SK-N-SH treated with all-trans-retinoic acid at 6 μM for 48 hours (cell line): ENCODE measurements around the gene PDK1.

Experiments
- ATAC-seq: fragments of 200-7000 bp; cut with Tn5 transposase; 3 replicates; pipeline ENCODE4 v1.9.1; 2020; ENCODE audit warnings: mild to moderate bottlenecking, moderate library complexity
- ARNTL ChIP-seq: fragments of 450-650 bp; formaldehyde crosslinking; IDR thresholded peaks from 2 replicates; pipeline ENCODE4 v1.5.0; 2020; ENCODE audit warnings: low read depth, mild to moderate bottlenecking, moderate library complexity, borderline replicate concordance
- BACH2 ChIP-seq: fragments of 250-450 bp; sonication (Bioruptor Pico); IDR thresholded peaks from 2 replicates; pipeline ENCODE4 v1.9.0; 2021; ENCODE audit warnings: mild to moderate bottlenecking, borderline replicate concordance
- CSDC2 ChIP-seq: fragments of 250-450 bp; sonication (Bioruptor Pico); IDR thresholded peaks from 2 replicates; pipeline ENCODE4 v1.5.0; 2020; ENCODE audit warnings: mild to moderate bottlenecking, moderate library complexity
- GLIS3 ChIP-seq: fragments of 250-450 bp; sonication (Bioruptor Pico); IDR thresholded peaks from 2 replicates; pipeline ENCODE4 v1.5.0; 2020; ENCODE audit warnings: mild to moderate bottlenecking, moderate library complexity
- ISL1 ChIP-seq: fragments of 250-450 bp; sonication (Bioruptor Pico); IDR thresholded peaks from 2 replicates; pipeline ENCODE4 v2.1.2; 2022; ENCODE audit warnings: mild to moderate bottlenecking, moderate library complexity
- OSR1 ChIP-seq: fragments of 250-450 bp; sonication (Bioruptor Pico); IDR thresholded peaks from 2 replicates; pipeline ENCODE4 v1.8.0; 2022; ENCODE audit warnings: moderate library complexity, mild to moderate bottlenecking, inconsistent platforms
- POU6F1 ChIP-seq: fragments of 250-450 bp; sonication (Bioruptor Pico); IDR thresholded peaks from 2 replicates; pipeline ENCODE4 v1.8.0; 2021; ENCODE audit warnings: low read depth, mild to moderate bottlenecking, moderate library complexity, borderline replicate concordance
- PPARA ChIP-seq: fragments of 250-450 bp; sonication (Bioruptor Pico); IDR thresholded peaks from 2 replicates; pipeline ENCODE4 v1.5.0; 2020; ENCODE audit warnings: mild to moderate bottlenecking, borderline replicate concordance
- RARB ChIP-seq: fragments of 250-450 bp; sonication (Bioruptor Pico); IDR thresholded peaks from 2 replicates; pipeline ENCODE4 v1.8.0; 2021; ENCODE audit warnings: mild to moderate bottlenecking, moderate library complexity
- SNAI2 ChIP-seq: fragments of 250-450 bp; sonication (Bioruptor Pico); IDR thresholded peaks from 2 replicates; pipeline ENCODE4 v1.5.0; 2020; ENCODE audit warnings: mild to moderate bottlenecking, moderate library complexity
- TCF4 ChIP-seq: fragments of 250-450 bp; sonication (Bioruptor Pico); IDR thresholded peaks from 2 replicates; pipeline ENCODE4 v1.8.0; 2021; ENCODE audit warnings: mild to moderate bottlenecking, moderate library complexity, borderline replicate concordance
- TOX ChIP-seq: fragments of 250-450 bp; sonication (Bioruptor Pico); IDR thresholded peaks from 2 replicates; pipeline ENCODE4 v1.8.0; 2021; ENCODE audit warnings: mild to moderate bottlenecking, moderate library complexity, borderline replicate concordance
- TSHZ2 ChIP-seq: fragments of 250-450 bp; sonication (Bioruptor Pico); IDR thresholded peaks from 2 replicates; pipeline ENCODE4 v1.5.0; 2020; ENCODE audit warnings: mild to moderate bottlenecking, moderate library complexity
- ZC3H10 ChIP-seq: fragments of 250-450 bp; sonication (Bioruptor Pico); IDR thresholded peaks from 2 replicates; pipeline ENCODE4 v1.5.1; 2021; ENCODE audit warnings: mild to moderate bottlenecking, moderate library complexity
- ZFP3 ChIP-seq: fragments of 250-450 bp; sonication (Bioruptor Pico); IDR thresholded peaks from 2 replicates; pipeline ENCODE4 v1.5.0; 2020; ENCODE audit warnings: mild to moderate bottlenecking, moderate library complexity
- ZNF565 ChIP-seq: fragments of 450-650 bp; formaldehyde crosslinking; conservative IDR thresholded peaks from 2 replicates; pipeline ENCODE4 v1.5.0; 2020; ENCODE audit warnings: low read depth, mild to moderate bottlenecking, moderate library complexity
- ZNF70 ChIP-seq: fragments of 450-650 bp; formaldehyde crosslinking; IDR thresholded peaks from 2 replicates; pipeline ENCODE4 v1.5.0; 2020; ENCODE audit warnings: mild to moderate bottlenecking, moderate library complexity
- ZNF8 ChIP-seq: fragments of 450-650 bp; formaldehyde crosslinking; IDR thresholded peaks from 2 replicates; pipeline ENCODE4 v1.5.0; 2020; ENCODE audit warnings: mild to moderate bottlenecking, moderate library complexity
- TF ChIP-seq, protein P1 (sequence below): fragments of 250-450 bp; sonication (Bioruptor Pico); IDR thresholded peaks from 2 replicates; pipeline ENCODE4 v1.5.1; 2021; ENCODE audit warnings: mild to moderate bottlenecking, moderate library complexity
- TF ChIP-seq, protein P2 (sequence below): fragments of 250-450 bp; sonication (Bioruptor Pico); IDR thresholded peaks from 2 replicates; pipeline ENCODE4 v1.8.0; 2020; ENCODE audit warnings: mild to moderate bottlenecking, moderate library complexity, borderline replicate concordance
- TF ChIP-seq, protein P3 (sequence below): fragments of 250-450 bp; sonication (Bioruptor Pico); IDR thresholded peaks from 2 replicates; pipeline ENCODE4 v1.5.1; 2020; ENCODE audit warnings: low read depth, mild to moderate bottlenecking, moderate library complexity

The PDK1 gene

GRCh38 chr2:172623249-172623965 lies 67.5 kb downstream of the PDK1 start:
- ATAC-seq: peak; percentile 40; the same call in 2 of the 3 replicates
- TF ChIP-seq TOX (CRISPR knock-in tag) (no peak), PPARA (CRISPR knock-in tag) (no peak), ISL1 (no peak), ZFP3 (CRISPR knock-in tag) (no peak), SNAI2 (no peak), OSR1 (CRISPR knock-in tag) (no peak), CSDC2 (CRISPR knock-in tag) (no peak), ZNF8 (CRISPR knock-in tag) (no peak), GLIS3 (no peak), TSHZ2 (CRISPR knock-in tag) (no peak), POU6F1 (no peak), ZNF70 (CRISPR knock-in tag) (no peak), ARNTL (CRISPR knock-in tag) (no peak), TCF4 (CRISPR knock-in tag) (no peak), BACH2 (no peak), RARB (no peak)
- TF ChIP-seq, protein P1, sequence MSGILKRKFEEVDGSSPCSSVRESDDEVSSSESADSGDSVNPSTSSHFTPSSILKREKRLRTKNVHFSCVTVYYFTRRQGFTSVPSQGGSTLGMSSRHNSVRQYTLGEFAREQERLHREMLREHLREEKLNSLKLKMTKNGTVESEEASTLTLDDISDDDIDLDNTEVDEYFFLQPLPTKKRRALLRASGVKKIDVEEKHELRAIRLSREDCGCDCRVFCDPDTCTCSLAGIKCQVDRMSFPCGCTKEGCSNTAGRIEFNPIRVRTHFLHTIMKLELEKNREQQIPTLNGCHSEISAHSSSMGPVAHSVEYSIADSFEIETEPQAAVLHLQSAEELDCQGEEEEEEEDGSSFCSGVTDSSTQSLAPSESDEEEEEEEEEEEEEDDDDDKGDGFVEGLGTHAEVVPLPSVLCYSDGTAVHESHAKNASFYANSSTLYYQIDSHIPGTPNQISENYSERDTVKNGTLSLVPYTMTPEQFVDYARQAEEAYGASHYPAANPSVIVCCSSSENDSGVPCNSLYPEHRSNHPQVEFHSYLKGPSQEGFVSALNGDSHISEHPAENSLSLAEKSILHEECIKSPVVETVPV (CRISPR knock-in tag): no peak
- TF ChIP-seq, protein P2, sequence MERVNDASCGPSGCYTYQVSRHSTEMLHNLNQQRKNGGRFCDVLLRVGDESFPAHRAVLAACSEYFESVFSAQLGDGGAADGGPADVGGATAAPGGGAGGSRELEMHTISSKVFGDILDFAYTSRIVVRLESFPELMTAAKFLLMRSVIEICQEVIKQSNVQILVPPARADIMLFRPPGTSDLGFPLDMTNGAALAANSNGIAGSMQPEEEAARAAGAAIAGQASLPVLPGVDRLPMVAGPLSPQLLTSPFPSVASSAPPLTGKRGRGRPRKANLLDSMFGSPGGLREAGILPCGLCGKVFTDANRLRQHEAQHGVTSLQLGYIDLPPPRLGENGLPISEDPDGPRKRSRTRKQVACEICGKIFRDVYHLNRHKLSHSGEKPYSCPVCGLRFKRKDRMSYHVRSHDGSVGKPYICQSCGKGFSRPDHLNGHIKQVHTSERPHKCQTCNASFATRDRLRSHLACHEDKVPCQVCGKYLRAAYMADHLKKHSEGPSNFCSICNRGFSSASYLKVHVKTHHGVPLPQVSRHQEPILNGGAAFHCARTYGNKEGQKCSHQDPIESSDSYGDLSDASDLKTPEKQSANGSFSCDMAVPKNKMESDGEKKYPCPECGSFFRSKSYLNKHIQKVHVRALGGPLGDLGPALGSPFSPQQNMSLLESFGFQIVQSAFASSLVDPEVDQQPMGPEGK: no peak
- TF ChIP-seq, protein P3, sequence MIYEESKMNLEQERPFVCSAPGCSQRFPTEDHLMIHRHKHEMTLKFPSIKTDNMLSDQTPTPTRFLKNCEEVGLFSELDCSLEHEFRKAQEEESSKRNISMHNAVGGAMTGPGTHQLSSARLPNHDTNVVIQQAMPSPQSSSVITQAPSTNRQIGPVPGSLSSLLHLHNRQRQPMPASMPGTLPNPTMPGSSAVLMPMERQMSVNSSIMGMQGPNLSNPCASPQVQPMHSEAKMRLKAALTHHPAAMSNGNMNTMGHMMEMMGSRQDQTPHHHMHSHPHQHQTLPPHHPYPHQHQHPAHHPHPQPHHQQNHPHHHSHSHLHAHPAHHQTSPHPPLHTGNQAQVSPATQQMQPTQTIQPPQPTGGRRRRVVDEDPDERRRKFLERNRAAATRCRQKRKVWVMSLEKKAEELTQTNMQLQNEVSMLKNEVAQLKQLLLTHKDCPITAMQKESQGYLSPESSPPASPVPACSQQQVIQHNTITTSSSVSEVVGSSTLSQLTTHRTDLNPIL (CRISPR knock-in tag): no peak

- TF ChIP-seq BACH2: no peak
- TF ChIP-seq GLIS3: no peak
- no peak for TF ChIP-seq ZNF565 (CRISPR knock-in tag)
- no peak for TF ChIP-seq TCF4 (CRISPR knock-in tag)
- TF ChIP-seq RARB: no peak
- TF ChIP-seq, protein P1 (CRISPR knock-in tag): no peak
- no peak for TF ChIP-seq ZC3H10 (CRISPR knock-in tag)
- TF ChIP-seq ZFP3 (CRISPR knock-in tag): no peak
- ATAC-seq: no peak
These were observed 69.1 kb downstream of the PDK1 start for GRCh38 chr2:172624996-172625395.
